ENCODE measurements around the gene AADAT.
"Not testable (repeated sequence)": the region's sequence is repeated elsewhere in the genome, so short reads cannot be mapped to it uniquely, and the experiment has no call there.

Gene AADAT

DNA sequence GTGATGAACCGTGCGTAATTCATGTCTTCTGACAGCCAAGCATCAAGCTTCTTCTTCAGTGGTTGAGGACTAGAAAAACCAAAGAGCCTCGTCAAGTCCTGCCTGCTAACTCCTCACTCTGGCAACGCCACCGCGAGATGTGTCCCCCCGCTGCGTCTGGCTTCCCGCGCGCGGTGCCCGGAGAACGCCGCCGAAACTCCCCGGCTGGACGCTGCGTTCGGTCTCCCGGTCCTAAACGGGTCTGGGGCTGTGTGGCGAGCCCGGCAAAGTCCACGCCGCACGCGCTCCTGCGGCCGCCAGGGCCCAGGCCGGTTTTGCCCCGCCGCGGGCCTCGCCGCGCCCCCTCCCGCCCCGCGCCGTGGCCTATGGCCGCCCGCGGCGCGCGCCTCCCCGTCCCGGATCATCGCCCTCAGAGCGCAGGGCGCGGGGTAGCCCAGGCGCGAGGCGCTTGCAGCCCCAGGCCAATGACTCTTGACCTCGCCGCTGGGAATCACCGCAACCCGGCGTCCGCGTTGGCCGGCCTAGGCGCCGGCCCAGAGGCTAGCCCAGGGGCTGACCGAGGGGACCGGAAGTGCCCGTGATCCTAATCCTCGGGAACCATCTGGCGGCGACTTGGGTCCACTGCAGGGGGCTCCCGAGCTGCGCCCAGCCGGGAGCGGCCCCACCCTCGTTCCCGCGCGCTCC, at the start of gene AADAT:
AADAT (minus strand) TSS at position 289 of the 684 bp plus-strand sequence; CDS start at position 23, 266 bp downstream.
- DNase-seq: peak; percentile 79

DNA sequence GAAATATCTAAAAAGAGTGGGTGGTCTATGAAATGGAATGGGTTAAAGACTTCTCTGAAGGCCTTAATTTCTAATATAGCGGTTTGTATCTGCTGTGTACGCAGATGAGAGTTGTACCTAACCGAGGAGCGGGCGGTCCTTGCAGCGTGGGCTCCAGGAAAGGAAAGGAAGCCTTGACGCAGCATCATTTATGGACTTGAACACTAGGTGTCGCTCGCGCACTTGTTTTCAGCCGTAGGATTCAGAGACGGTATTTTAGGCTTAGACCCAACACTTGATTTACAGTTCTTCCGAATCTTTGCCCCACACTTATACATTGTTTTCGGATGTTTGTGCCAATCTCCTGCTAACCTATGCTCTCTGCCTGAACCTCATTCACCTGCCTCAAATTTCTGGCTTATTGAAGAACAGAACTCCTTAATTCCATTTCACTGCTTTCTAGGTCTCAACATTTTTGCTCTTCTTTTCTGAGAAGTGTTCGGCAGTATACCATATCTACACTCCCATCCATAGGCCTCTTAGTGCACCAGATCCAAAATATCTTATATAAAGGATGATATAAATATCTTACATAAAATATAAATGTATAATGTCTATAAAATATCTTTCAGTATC, 48.9 kb upstream of the AADAT start:
- DNase-seq: peak; percentile 60

DNA sequence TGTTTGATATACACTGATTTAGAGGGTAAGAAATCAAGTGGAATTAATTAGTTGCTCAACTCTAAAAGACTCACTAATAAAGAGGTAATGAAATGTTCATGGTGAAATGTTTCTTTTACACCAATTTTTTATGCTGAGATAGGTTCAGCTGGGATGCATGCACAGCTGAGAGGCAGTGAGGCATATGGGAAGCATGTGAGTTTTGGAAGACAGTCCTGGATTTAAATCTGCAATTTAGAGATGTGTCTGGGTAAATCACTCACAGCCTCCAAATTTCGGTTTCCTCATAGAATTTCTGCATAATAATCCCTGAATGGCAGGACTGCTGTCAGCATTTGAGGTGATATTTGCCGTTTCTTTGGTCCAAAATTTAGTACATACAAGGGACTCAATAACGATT, 48.2 kb upstream of the AADAT start:
- no peak for DNase-seq

DNA sequence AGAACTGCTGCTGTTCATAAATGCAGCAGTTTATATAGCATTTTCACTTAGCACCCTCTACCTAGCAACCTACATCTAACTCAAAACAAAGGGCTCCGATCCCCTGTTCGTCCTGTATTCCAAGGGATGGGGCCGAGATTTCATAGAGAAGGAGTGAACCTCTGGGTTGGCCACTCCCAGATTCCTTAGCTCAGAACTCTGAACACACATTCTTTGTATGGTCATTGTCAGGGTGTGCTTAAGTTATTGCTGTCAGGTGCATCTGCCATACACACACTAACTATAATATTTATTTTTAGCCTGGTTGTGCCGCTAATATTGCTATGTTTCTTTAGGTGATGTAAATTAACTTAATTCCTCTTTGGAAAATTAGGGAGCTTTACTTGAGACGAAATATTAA, 47.7 kb upstream of the AADAT start:
- no peak for DNase-seq

DNA sequence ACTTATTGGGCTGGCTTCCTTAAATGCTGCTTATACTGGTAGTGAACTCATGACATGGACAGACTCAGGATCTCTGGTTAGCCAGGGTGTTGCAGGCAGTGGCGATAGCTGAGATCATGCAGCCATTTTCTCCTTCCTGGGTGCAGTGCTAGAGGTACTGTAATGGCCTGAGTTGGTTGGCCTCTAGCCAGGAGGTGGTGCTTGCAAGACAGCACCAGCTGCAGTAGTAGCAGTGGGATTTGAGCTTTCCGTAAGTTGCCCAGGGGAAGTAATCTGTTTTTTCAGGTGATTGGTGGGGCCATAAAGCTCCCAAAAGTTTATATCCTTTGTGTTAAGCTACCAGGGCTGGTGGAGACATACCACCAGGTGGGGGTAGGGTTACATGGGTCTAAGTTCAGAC, 45.1 kb upstream of the AADAT start:
- DNase-seq: no peak

DNA sequence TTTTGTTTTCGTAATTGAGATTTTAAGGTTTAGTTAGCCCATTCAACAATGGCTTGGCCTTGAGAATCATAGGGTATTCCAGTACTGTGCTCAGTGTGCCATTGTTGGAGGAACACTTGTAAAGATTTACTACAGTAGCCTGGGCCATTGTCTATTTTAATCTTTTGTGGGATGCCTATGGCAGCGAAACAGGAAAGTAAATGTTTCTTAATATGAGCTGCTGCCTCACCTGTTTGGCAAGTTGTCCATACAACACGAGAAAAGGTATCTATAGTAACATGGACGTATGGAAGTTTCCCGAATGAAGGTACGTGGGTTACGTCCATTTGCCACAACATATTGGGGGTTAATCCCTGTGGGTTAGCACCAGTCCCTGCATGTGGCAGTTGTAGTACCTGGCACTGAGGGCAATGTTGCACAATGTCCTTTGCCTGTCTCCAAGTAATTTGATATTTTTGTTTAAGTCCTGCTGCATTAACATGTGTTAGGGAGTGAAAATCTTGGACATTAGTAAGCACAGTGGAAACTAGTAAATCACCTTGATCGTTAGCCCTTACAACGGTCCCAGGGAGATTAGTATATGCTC, 38.6 kb upstream of the AADAT start:
- no peak for DNase-seq

DNA sequence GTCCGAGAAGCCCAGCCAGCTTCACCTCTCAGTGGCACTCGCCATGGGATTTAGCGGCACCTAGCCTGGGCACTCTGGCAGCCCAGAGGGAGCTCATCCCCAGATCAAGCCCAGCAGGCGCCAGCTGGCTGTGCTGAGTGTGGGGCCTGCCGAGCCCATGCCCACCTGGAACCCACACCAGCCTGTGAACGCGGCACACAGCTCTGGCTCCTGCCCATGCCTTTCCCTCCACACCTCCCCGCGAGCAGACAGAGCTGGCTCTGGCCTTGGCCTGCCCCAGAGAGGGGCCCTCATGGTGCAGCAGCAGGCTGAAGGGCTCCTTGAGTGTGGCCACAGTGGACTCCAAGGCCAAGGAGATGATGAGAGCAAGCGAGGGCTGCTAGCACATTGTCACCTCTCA, 38.0 kb upstream of the AADAT start:
- no peak for DNase-seq

DNA sequence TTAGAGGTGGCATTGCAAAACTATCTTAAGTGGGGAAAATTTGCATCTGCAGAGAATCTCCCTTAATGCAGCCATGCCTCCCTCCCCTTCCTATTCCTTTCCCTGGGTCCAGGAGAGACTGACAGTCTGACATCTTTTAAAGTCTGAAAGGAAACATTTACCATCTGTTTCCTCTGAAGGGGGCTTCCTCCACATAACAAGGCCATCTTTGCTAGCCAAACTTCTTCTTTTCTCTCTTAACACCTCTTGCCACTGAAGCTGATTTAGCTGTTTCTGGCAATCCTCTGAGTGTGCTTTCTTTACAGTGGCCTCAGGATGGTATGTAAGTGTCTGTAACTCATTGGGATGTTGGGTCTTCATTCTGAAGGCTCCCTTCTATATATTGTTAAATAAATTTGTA, 34.6 kb upstream of the AADAT start:
- no peak for DNase-seq

DNA sequence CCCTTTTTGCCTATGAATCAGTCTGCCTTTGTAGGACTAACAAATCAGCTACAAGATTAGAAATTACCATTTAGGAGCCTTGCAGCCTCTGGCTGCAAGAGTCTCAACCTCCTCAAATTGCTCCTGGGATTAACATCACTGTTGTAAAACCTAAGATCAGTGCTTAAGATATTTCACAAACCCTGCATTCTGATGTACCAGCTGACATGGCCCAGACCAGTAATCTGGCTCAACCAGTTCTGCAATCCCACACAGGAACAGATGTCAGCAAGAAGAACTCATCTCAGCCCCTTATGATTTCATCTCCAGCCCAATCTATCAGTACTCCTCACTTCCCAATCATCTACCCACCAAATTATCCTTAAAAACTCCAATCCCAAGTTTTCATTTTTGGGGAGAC, 32.5 kb upstream of the AADAT start:
- DNase-seq: no peak

DNA sequence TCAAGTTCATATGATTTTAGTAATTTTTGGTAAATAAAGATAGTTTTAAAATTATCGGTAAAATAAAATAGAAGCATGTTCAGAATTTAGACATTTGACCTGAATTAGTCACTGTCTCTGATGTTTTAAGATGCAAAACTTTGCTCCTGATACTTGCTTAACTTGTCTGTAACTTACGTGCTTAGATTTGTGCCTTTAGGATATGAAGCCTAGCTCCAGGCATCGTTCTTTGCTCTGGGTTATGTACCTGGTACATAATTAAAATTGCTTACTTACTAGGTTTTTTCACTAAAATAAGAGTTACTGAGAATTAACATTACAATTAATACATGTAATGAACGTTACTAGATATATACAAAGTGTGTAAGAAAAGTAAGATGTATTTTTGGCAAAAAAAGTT, 24.9 kb upstream of the AADAT start:
- DNase-seq: no peak

DNA sequence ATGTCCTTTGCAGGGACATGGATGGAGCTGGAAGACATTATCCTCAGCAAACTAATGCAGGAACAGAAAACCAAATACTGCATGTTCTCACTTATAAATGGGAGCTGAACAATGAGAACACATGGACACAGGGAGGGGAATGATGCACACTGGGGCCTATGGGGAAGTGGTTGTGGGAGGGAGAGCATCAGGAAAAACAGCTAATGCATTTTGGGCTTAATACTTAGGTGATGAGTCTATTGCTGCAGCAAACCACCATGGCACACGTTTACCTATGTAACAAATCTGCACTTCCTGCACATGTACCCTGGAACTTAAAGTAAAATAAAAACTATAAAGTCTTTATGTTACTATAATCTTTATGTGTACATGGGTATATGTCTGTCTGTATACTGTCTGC, 24.4 kb upstream of the AADAT start:
- DNase-seq: not testable (repeated sequence)

DNA sequence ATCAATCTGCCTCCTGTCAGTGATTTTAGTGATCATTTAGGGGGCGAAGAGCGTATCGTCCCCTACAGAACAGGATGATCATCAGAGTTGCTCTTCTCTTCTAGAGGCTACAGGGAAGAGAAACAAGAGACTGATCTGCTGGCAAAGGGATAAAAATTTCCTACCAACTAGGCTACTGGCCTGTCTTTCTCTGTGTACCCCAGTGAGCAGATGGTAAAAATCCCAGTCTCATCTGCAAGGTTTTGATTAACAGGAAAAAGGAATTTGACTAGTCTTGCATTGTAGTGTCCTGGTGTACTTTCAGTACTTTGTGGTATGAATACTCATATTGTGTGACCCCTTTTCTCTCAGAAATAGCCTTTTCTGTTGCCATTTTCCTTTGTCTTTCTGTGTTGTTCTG, 21.8 kb upstream of the AADAT start:
- no peak for DNase-seq

DNA sequence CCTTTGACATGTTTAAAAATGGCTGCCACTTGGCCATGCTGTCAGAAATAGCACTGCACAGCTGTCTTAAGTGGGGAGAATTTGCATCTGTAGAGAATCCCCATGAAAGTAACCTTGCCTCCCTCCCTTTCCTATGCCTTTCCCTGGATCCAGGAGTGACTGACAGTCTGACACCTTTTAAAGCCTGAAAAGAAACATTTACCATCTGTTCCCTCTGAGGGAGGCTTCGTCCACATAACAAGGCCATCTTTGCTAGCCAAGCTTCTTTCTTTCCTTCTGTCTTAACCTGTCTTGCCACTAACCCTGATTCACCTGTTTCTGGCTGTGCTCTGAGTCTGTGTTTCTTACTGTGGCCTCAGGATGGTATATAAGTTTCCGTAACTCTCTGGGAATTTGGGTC, 21.3 kb upstream of the AADAT start:
- DNase-seq: no peak

DNA sequence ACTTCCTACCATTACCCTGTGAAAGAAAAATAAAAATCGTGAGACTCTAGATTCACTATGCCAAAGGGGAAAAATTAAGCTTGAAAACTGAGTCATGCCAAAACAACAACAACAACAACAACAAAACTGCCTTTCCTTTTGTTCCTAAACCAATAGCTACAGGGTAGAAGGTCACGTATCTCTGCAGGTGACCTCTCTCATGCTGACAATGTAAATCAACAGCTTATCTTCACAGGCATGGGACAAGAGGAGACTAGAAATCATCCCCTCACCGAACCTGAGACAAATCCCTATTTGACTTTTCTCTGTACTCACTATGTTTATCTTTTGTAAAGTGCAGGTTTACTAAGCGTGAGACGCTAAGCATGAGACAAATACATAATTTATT, 20.5 kb upstream of the AADAT start:
- no peak for DNase-seq

DNA sequence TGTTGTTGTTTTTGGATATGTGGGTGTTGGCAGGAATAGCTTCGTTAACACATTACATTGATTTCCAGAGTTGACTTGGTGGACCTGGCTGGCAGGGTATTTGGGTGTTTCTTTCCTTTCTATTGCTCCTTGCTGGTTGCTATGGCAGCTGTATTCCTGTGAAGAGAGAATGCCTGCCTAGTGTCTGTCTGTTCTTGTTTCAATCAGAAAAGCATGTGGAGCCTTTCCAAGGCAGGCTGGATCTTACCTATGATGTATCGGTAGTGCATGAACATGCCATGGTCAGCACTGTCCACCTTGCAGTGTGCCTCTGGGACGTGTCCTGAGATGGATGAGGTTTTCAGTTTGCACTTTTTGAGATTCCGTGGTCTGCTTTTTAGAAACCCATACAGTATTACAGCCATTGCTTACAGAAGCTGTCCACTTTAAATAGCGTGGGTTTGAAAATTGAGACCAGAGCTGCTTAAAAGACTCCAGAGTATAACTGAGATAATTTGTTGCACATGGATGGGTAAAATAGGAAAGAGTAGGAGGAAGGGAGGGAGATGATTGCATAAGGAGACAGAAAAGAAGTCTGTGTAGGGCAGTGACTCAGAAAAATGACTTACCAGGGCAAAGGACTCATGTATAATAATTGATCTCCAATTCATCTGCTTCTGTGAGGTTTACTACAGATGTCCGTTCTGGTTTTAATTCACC, 20.0 kb upstream of the AADAT start:
- DNase-seq: no peak

DNA sequence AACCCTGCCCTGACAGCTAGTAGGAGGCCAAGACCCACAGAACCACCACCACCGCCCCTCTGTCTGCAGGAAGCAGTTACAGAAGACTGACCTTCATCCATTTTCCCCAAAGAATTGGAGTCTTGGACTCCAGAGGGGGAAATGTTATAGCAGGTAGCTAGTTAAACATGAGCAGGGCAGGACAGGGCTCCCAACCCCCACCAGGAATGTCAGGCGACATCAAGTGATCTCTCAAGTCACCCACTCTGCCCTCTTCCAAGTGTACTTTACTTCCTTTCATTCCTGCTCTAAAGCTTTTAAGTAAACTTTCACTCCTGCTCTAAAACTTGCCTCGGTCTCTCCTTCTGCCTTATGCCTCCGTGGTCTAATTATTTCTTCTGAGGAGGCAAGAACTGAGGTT, 17.1 kb upstream of the AADAT start:
- no peak for DNase-seq

DNA sequence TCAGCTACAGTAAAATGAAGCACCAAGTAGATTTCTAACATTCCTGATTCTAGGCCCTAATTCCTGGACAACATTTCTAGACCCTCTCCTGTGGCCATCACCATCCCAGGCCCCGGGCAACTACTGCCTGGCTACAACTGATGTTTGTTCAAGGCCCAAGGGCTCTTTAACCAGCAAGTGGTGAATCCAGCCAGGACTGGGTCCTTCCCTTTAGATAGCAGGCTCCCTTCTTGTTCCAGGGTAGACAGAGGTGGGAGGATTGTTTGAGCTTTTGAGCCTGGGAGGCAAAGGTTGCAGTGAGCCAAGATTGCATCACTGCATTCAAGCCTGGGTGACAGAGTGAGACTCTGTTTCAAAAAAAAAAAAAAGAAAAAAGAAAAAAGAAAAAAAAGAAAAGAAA, 12.7 kb upstream of the AADAT start:
- DNase-seq: no peak

DNA sequence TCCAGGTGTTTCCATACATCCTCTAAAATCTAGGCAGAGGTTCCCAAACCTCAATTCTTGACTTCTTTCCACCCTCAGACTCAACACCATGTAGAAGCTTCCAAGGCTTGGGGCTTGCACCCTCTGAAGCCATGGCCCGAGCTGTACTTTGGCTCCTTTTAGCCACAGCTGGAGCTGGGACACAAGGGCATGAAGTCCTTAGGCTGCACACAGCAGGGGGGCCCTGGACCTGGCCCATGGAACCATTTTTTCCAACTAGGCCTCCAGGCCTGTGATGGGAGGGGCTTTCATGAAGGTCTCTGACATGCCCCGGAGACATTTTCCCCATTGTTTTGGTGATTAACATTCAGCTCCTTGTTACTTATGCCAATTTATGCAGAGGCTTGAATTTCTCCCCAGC, 8.4 kb upstream of the AADAT start:
- not testable (repeated sequence) for DNase-seq

DNA sequence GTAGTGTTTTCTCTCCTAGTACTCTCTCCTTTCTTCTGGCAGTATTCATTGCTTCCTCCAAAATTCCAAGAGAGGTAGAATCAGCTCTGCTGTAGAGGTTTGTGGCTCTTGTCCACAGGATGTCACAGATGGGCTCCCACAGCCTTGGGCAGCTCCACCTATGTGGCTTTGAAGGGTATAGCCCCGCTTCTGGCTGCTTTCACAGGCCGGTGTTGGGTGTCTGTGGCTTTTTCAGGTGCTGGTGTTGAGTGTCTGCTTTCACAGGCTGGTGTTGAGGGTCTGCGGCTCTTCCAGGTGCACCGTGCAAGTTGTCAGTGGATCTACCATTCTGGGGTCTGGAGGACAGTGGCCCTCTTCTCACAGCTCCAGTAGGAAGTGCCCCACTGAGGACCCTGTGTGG, 7.9 kb upstream of the AADAT start:
- DNase-seq: no peak

DNA sequence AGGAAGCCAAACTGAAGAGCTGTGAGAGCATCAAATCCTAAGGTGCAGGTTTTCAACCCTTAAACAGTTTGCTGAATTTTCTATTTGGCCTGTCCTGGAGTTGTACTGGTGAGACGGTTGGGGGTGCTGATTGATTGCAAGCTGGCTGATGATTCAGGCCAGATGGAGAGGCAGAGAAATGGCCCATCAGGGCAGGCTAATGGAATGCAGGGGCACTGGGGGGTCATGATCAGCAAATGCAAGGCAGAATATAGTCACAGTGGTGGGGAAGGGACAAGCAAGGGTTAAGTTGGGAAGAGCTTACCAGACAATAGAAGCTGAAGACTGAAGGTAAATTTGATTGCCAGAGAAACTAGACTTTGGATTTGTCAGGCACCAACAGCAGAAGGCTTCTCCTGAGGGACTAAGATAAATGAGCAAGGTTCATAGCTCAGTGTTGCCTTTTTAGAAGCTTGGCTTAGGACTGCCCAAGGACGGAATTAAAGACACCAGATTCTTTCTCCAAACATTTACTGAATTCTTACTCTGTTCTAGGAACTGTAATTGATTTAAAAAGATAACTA, 4.3 kb upstream of the AADAT start:
- no peak for DNase-seq

DNA sequence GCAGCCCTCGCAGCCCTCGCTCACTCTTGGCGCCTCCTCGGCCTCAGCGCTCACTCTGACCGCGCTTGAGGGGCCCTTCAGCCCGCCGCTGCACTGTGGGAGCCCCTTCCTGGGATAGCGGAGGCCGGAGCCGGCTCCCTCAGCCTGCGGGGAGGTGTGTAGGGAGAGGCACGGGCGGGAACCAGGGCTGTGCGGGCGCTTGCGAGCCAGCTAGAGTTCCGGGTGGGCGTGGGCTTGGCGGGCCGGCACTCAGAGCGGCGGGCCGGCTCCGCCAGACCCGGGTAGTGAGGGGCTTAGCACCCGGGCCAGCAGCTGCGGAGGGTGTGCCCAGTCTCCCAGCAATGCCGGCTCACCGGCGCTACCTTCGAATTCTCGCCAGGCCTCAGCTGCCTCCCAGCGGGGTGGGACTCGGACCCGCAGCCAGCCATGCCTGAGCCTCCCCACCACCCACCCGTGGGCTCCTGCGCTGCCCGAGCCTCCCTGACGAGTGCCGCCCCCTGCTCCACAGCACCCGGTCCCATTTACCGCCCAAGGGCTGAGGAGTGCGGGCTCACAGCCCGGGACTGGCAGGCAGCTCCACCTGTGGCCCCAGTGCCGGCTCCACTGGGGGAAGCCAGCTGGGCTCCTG, 1.4 kb upstream of the AADAT start:
- no peak for DNase-seq

DNA sequence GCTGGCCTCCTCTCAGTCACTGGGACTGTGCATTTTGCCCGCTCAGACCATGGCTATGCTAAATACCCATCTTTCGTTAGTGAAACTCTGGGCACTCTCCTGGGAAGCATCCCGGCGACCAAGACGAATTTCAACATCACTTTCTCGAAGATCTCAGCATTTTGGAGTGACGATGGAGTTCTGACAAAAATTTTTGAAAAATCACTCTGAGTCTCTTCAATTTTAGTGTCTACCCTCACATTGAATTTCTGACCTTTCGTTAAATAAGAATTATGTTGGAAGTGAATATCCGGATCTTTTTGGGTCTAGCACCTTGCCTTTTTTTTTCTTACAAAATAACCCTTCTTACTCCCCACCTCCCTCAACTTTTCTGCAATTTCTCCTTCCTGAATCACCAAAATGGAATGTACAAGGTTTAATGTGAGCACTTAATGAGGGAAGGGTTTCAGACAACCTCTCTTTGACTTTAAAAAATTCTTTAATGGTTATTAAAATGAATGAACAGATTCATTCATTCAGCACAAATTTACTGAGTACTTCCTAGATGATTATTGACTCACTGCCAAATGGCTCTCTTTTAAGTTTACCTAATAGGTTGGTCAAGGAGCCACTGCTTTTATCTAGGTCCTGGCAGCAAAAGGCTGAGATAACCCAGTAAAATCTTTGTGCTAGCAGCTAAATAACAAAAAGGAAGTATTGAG, 746 bp upstream of the AADAT start:
- no peak for DNase-seq

DNA sequence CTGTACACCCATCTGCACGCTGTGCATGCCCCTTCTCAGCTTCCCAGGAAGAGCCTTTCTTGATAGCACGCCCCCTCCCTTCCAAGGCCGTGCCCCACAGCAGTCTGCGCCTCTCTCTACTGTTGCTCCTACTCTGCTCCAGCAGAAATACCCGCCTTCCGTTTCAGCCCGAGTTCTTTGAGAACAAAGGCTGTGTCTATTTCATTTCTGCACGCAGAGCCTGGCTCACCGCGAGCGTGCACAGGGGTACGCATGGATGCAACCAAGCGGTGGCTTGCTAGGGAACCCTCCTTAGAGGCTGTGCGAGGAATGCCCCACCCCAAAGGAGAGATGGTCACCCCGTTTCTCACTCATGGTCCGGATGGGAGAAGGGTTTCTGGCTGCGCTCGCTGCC, 485 bp downstream of the AADAT start:
- DNase-seq: peak; percentile 49
